ENCODE results near the gene ADAMTSL5. TPM values are rescaled to one million over a fixed set of nuclear protein-coding genes. Genes with fewer than 3 reads are reported as not detected.
A peak's percentile ranks its signal among the peaks of the same experiment; 100 is the strongest.

Gene ADAMTSL5
- total RNA-seq, 3 donors from 2014 or later, result 5.8 to 9.7 (median 6.8) TPM

- H3K27me3 Mint-ChIP-seq (ENCODE audit: low read depth), result peaks cover 8% of the 10 kb centered on the region
- no peaks in the 10 kb centered on the region for H3K36me3 Mint-ChIP-seq (ENCODE audit: insufficient read depth)
- DNase-seq, result no peak
- ATAC-seq, result no peak
- H3K9me3 Mint-ChIP-seq, result no peaks in the 10 kb centered on the region
- peak overlapping the region; percentile 70 for H3K4me3 Mint-ChIP-seq
- peaks cover 15% of the 10 kb centered on the region for H3K4me1 Mint-ChIP-seq (ENCODE audit: low read depth)
Measured at GRCh38 chr19:1511318-1512317, 1.2 kb downstream of the ADAMTSL5 start.

GRCh38 chr19:1510807-1511206 lies 2.0 kb downstream of the ADAMTSL5 start:
- H3K4me3 Mint-ChIP-seq, result no peak overlapping the region
- no peaks in the 10 kb centered on the region for H3K9me3 Mint-ChIP-seq
- DNase-seq (no peak), ATAC-seq (no peak)
- H3K36me3 Mint-ChIP-seq (ENCODE audit: insufficient read depth), result no peaks in the 10 kb centered on the region
- H3K4me1 Mint-ChIP-seq (ENCODE audit: low read depth), result peaks cover 15% of the 10 kb centered on the region
- H3K27me3 Mint-ChIP-seq (ENCODE audit: low read depth), result peaks cover 5% of the 10 kb centered on the region

GRCh38 chr19:1510442-1510806 lies 2.4 kb downstream of the ADAMTSL5 start:
- no peak overlapping the region for H3K4me3 Mint-ChIP-seq
- H3K27me3 Mint-ChIP-seq (ENCODE audit: low read depth), result peaks cover 5% of the 10 kb centered on the region
- no peaks in the 10 kb centered on the region for H3K36me3 Mint-ChIP-seq (ENCODE audit: insufficient read depth)
- H3K9me3 Mint-ChIP-seq, result no peaks in the 10 kb centered on the region
- DNase-seq (no peak), ATAC-seq (no peak)
- peaks cover 15% of the 10 kb centered on the region for H3K4me1 Mint-ChIP-seq (ENCODE audit: low read depth)

- Mint-ChIP-seq H3K27me3 (ENCODE audit: low read depth) (peaks cover 5% of the 10 kb centered on the region), H3K4me1 (ENCODE audit: low read depth) (peaks cover 15% of the 10 kb centered on the region), H3K9me3 (no peaks in the 10 kb centered on the region), H3K4me3 (no peak overlapping the region), H3K36me3 (ENCODE audit: insufficient read depth) (no peaks in the 10 kb centered on the region)
- DNase-seq, result no peak
- ATAC-seq, result no peak
Measured at GRCh38 chr19:1509602-1510441, 3.0 kb downstream of the ADAMTSL5 start.

- H3K4me1 Mint-ChIP-seq (ENCODE audit: low read depth), result peaks cover 15% of the 10 kb centered on the region
- no peak overlapping the region for H3K4me3 Mint-ChIP-seq
- ATAC-seq, result no peak
- H3K27me3 Mint-ChIP-seq (ENCODE audit: low read depth), result peaks cover 6% of the 10 kb centered on the region
- H3K9me3 Mint-ChIP-seq, result no peaks in the 10 kb centered on the region
- DNase-seq, result no peak
- no peaks in the 10 kb centered on the region for H3K36me3 Mint-ChIP-seq (ENCODE audit: insufficient read depth)
Measured at GRCh38 chr19:1508507-1508856, 4.3 kb downstream of the ADAMTSL5 start.

- H3K36me3 Mint-ChIP-seq (ENCODE audit: insufficient read depth), result no peaks in the 10 kb centered on the region
- DNase-seq (peak; percentile 89), ATAC-seq (peak; percentile 92)
- peaks cover 15% of the 10 kb centered on the region for H3K4me1 Mint-ChIP-seq (ENCODE audit: low read depth)
- peak overlapping the region; percentile 84 for H3K4me3 Mint-ChIP-seq
- H3K9me3 Mint-ChIP-seq, result no peaks in the 10 kb centered on the region
- peaks cover 6% of the 10 kb centered on the region for H3K27me3 Mint-ChIP-seq (ENCODE audit: low read depth)
Measured at GRCh38 chr19:1507763-1508506, 4.9 kb downstream of the ADAMTSL5 start.

GRCh38 chr19:1507192-1507660 lies 5.6 kb downstream of the ADAMTSL5 start:
- Mint-ChIP-seq H3K9me3 (no peaks in the 10 kb centered on the region), H3K36me3 (ENCODE audit: insufficient read depth) (no peaks in the 10 kb centered on the region), H3K4me1 (ENCODE audit: low read depth) (peaks cover 15% of the 10 kb centered on the region), H3K4me3 (no peak overlapping the region), H3K27me3 (ENCODE audit: low read depth) (peaks cover 6% of the 10 kb centered on the region)
- DNase-seq (no peak), ATAC-seq (no peak)

GRCh38 chr19:1505991-1506881 lies 6.6 kb downstream of the ADAMTSL5 start:
- Mint-ChIP-seq H3K36me3 (ENCODE audit: insufficient read depth) (no peaks in the 10 kb centered on the region), H3K4me1 (ENCODE audit: low read depth) (peaks cover 14% of the 10 kb centered on the region), H3K27me3 (ENCODE audit: low read depth) (peaks cover 5% of the 10 kb centered on the region), H3K4me3 (no peak overlapping the region), H3K9me3 (no peaks in the 10 kb centered on the region)
- DNase-seq (no peak), ATAC-seq (no peak)

GRCh38 chr19:1505012-1505411 lies 7.8 kb downstream of the ADAMTSL5 start:
- H3K4me3 Mint-ChIP-seq, result no peak overlapping the region
- H3K4me1 Mint-ChIP-seq (ENCODE audit: low read depth), result peaks cover 12% of the 10 kb centered on the region
- DNase-seq (no peak), ATAC-seq (no peak)
- H3K36me3 Mint-ChIP-seq (ENCODE audit: insufficient read depth), result no peaks in the 10 kb centered on the region
- no peaks in the 10 kb centered on the region for H3K9me3 Mint-ChIP-seq
- H3K27me3 Mint-ChIP-seq (ENCODE audit: low read depth), result peaks cover 3% of the 10 kb centered on the region

GRCh38 chr19:1503925-1504773 lies 8.7 kb downstream of the ADAMTSL5 start:
- H3K4me3 Mint-ChIP-seq, result no peak overlapping the region
- peaks cover 10% of the 10 kb centered on the region for H3K4me1 Mint-ChIP-seq (ENCODE audit: low read depth)
- no peak for ATAC-seq

GRCh38 chr19:1503089-1503924 lies 9.5 kb downstream of the ADAMTSL5 start:
- ATAC-seq (peak; percentile 38 to 47), DNase-seq (peak; percentile 61)
- peaks cover 3% of the 10 kb centered on the region for H3K27me3 Mint-ChIP-seq (ENCODE audit: low read depth)
- H3K4me3 Mint-ChIP-seq, result no peak overlapping the region
- H3K9me3 Mint-ChIP-seq, result no peaks in the 10 kb centered on the region
- peaks cover 8% of the 10 kb centered on the region for H3K4me1 Mint-ChIP-seq (ENCODE audit: low read depth)
- H3K36me3 Mint-ChIP-seq (ENCODE audit: insufficient read depth), result no peaks in the 10 kb centered on the region

More at GRCh38 chr19:1503925-1504773, 8.7 kb downstream of the ADAMTSL5 start:
- Mint-ChIP-seq H3K36me3 (ENCODE audit: insufficient read depth) (no peaks in the 10 kb centered on the region), H3K27me3 (ENCODE audit: low read depth) (peaks cover 3% of the 10 kb centered on the region), H3K9me3 (no peaks in the 10 kb centered on the region)
- DNase-seq, result no peak

All from activated T-cell treated with anti-CD3 and anti-CD28 coated beads, Interleukin-2, amount 50 U/mL, for 4 hours (primary cell).